Lower lobe of right lung (tissue), 2 donors: Measurements from ENCODE around the gene PNKD. TPM values are rescaled to one million over a fixed set of nuclear protein-coding genes. Genes with fewer than 3 reads are reported as not detected.
A peak's percentile ranks its signal among the peaks of the same experiment; 100 is the strongest.

Source experiments
- ATAC-seq, 2 donors: fragments of 200-7000 bp; cut with Tn5 transposase; one replicate each; pipeline ENCODE4 v1.9.1; 2020 to 2022; ENCODE audit warnings: mild to moderate bottlenecking in 2 of 2, moderate library complexity in 2 of 2
- DNase-seq: peaks from one replicate; pipeline ENCODE4 v3.0.0-alpha.2; 2020
- H3K27ac ChIP-seq: fragments of 200-600 bp; one replicate; pipeline ENCODE4 v1.8.0; 2022
- H3K27me3 ChIP-seq: fragments of 200-600 bp; one replicate; pipeline ENCODE4 v1.8.0; 2022; ENCODE audit warnings: low read depth
- H3K36me3 ChIP-seq: fragments of 200-600 bp; one replicate; pipeline ENCODE4 v1.8.0; 2022; ENCODE audit warnings: mild to moderate bottlenecking
- H3K4me1 ChIP-seq: fragments of 200-600 bp; one replicate; pipeline ENCODE4 v1.8.0; 2022
- H3K4me3 ChIP-seq: fragments of 200-600 bp; one replicate; pipeline ENCODE4 v1.8.0; 2022; ENCODE audit warnings: mild to moderate bottlenecking
- H3K9me3 ChIP-seq: fragments of 200-600 bp; one replicate; pipeline ENCODE4 v1.8.0; 2022
- CTCF ChIP-seq: fragments of 200-600 bp; IDR thresholded peaks from one replicate; pipeline ENCODE4 v1.8.0; 2022; ENCODE audit warnings: antibody characterized with exemption, mild to moderate bottlenecking
- intact Hi-C: fragments of 100-400 bp; cut with DNase I; formaldehyde crosslinking; loops from one replicate; pipeline ENCODE4 v1.11.0; 2022
- microRNA-seq: library from miRNA; unstranded; fragments of <30 nt; microRNA quantifications from one replicate; pipeline ENCODE4 v1.2.0, GENCODE V29; 2020; ENCODE audit warnings: borderline number of aligned reads
- total RNA-seq: library from RNA; stranded (reverse); fragmentation: NEBNext Ultra II Directional; extraction: Animal tissue kit (Norgen Biotek cat#: 25700); gene quantifications from one replicate; pipeline ENCODE4 v1.2.1, GENCODE V29; 2021
- donor health status: DM: no; HTN: yes; CAD: no; lungs with severe emphysema.

The PNKD gene
- total RNA-seq, 1 donor from 2014 or later = 65.8 TPM

- H3K36me3 ChIP-seq = peaks cover 8% of the 10 kb centered on the region
- H3K4me1 ChIP-seq = peaks cover 31% of the 10 kb centered on the region
- no peaks in the 10 kb centered on the region for H3K9me3 ChIP-seq
- H3K4me3 ChIP-seq = peak overlapping the region; percentile 1
- H3K27me3 ChIP-seq = no peaks in the 10 kb centered on the region
- ATAC-seq (no peak), DNase-seq (peak; percentile 55)
- peak overlapping the region; percentile 100 for H3K27ac ChIP-seq
- intact Hi-C loops = no loop called here
- no peak for TF ChIP-seq CTCF
Measured at GRCh38 chr2:218394298-218395089, 124.2 kb downstream of the PNKD start.

- TF ChIP-seq CTCF = no peak
- Histone ChIP-seq H3K27ac (peak overlapping the region; percentile 100), H3K4me1 (peaks cover 31% of the 10 kb centered on the region), H3K4me3 (peak overlapping the region; percentile 99), H3K36me3 (peaks cover 8% of the 10 kb centered on the region), H3K9me3 (no peaks in the 10 kb centered on the region), H3K27me3 (no peaks in the 10 kb centered on the region)
- no peak for DNase-seq
- intact Hi-C loops = no loop called here
- no peak for ATAC-seq
Measured at GRCh38 chr2:218395090-218395444, 124.7 kb downstream of the PNKD start.

GRCh38 chr2:218395456-218395825 is 125.1 kb downstream of the PNKD start:
- Histone ChIP-seq H3K27me3 (no peaks in the 10 kb centered on the region), H3K27ac (peak overlapping the region; percentile 100), H3K4me3 (peak overlapping the region; percentile 99), H3K9me3 (no peaks in the 10 kb centered on the region), H3K4me1 (peaks cover 31% of the 10 kb centered on the region), H3K36me3 (peaks cover 8% of the 10 kb centered on the region)
- intact Hi-C loops = no loop called here
- ATAC-seq (no peak), DNase-seq (peak; percentile 59)
- no peak for TF ChIP-seq CTCF

- Histone ChIP-seq H3K36me3 (peaks cover 8% of the 10 kb centered on the region), H3K4me1 (peaks cover 33% of the 10 kb centered on the region), H3K9me3 (no peaks in the 10 kb centered on the region), H3K4me3 (peak overlapping the region; percentile 99), H3K27me3 (no peaks in the 10 kb centered on the region), H3K27ac (peak overlapping the region; percentile 100)
- DNase-seq = peak; percentile 95
- ATAC-seq = peak; percentile 80 to 81
- peak; percentile 81 for TF ChIP-seq CTCF
- intact Hi-C loops = no loop called here
Measured at GRCh38 chr2:218395826-218396687, 125.7 kb downstream of the PNKD start.

Small RNA genes lying within 50 kb of the gene (microRNA-seq; reads per million reads assigned to microRNA genes)
- gene MIR6513 (4.0 reads per million), gene MIR6810 (not detected)

Other genes starting within 250 kb of the PNKD start
- gene RUFY4, start 201.3 kb upstream of the PNKD start, total RNA-seq = not detected
- 20.1 TPM for gene CXCR2, start 144.5 kb upstream of the PNKD start, total RNA-seq
- 10.4 TPM for gene CXCR1, start 103.6 kb upstream of the PNKD start, total RNA-seq
- 382 TPM for gene ARPC2, start 53.3 kb upstream of the PNKD start, total RNA-seq
- gene GPBAR1, start 9.5 kb upstream of the PNKD start, total RNA-seq = 4.6 TPM
- 58.8 TPM for gene AAMP, start 382 bp upstream of the PNKD start, total RNA-seq
- 300 TPM for gene TMBIM1, start 22.0 kb downstream of the PNKD start, total RNA-seq
- gene CATIP, start 86.3 kb downstream of the PNKD start, total RNA-seq = 5.6 TPM
- gene SLC11A1, start 111.8 kb downstream of the PNKD start, total RNA-seq = 419 TPM
- 168 TPM for gene CTDSP1, start 129.3 kb downstream of the PNKD start, total RNA-seq
- gene VIL1, start 148.6 kb downstream of the PNKD start, total RNA-seq = 0.41 TPM